Measurements from ENCODE around the gene ATG7. TPM values are rescaled to one million over a fixed set of nuclear protein-coding genes. Genes with fewer than 3 reads are reported as not detected.

Gene ATG7
- total RNA-seq, 1 donor from 2014 or later: 40.3 TPM

- TF ChIP-seq CTCF (IDR thresholded peaks at IDR 0.05; ENCODE audit: unreplicated experiment): no peak
- H3K36me3 Mint-ChIP-seq: peaks cover 8% of the 10 kb centered on the region
- H3K9me3 Mint-ChIP-seq: peaks cover 8% of the 10 kb centered on the region
- H3K27ac Mint-ChIP-seq: no peak overlapping the region
- peaks cover 46% of the 10 kb centered on the region for H3K4me1 Mint-ChIP-seq
- no peaks in the 10 kb centered on the region for H3K27me3 Mint-ChIP-seq (ENCODE audit: low read depth)
- H3K4me3 Mint-ChIP-seq: no peak overlapping the region
- no peak for DNase-seq (ENCODE audit: low spot score in 2 of 2, unreplicated experiment in 2 of 2)
Observed at GRCh38 chr3:11529281-11529680, 257.1 kb downstream of the ATG7 start.

- Mint-ChIP-seq H3K4me3 (no peak overlapping the region), H3K36me3 (peaks cover 8% of the 10 kb centered on the region), H3K4me1 (peaks cover 54% of the 10 kb centered on the region), H3K9me3 (peaks cover 8% of the 10 kb centered on the region), H3K27ac (peak overlapping the region; percentile 70), H3K27me3 (ENCODE audit: low read depth) (no peaks in the 10 kb centered on the region)
- TF ChIP-seq CTCF (IDR thresholded peaks at IDR 0.05; ENCODE audit: unreplicated experiment): no peak
- DNase-seq (ENCODE audit: low spot score in 2 of 2, unreplicated experiment in 2 of 2): peak in 1 of 2 experiments; percentile 61
Observed at GRCh38 chr3:11530153-11530721, 258.0 kb downstream of the ATG7 start.

GRCh38 chr3:11532931-11533391, 260.8 kb downstream of the ATG7 start:
- Mint-ChIP-seq H3K36me3 (peaks cover 4% of the 10 kb centered on the region), H3K4me1 (peaks cover 62% of the 10 kb centered on the region), H3K9me3 (peaks cover 3% of the 10 kb centered on the region), H3K27ac (peak overlapping the region; percentile 87), H3K27me3 (ENCODE audit: low read depth) (no peaks in the 10 kb centered on the region), H3K4me3 (no peak overlapping the region)
- DNase-seq (ENCODE audit: low spot score in 2 of 2, unreplicated experiment in 2 of 2): no peak
- TF ChIP-seq CTCF (IDR thresholded peaks at IDR 0.05; ENCODE audit: unreplicated experiment): no peak

GRCh38 chr3:11534011-11534792, 262.0 kb downstream of the ATG7 start:
- Mint-ChIP-seq H3K9me3 (no peaks in the 10 kb centered on the region), H3K27ac (peak overlapping the region; percentile 72), H3K4me1 (peaks cover 65% of the 10 kb centered on the region), H3K36me3 (no peaks in the 10 kb centered on the region), H3K4me3 (no peak overlapping the region), H3K27me3 (ENCODE audit: low read depth) (no peaks in the 10 kb centered on the region)
- no peak for TF ChIP-seq CTCF (IDR thresholded peaks at IDR 0.05; ENCODE audit: unreplicated experiment)
- DNase-seq (ENCODE audit: low spot score in 2 of 2, unreplicated experiment in 2 of 2): no peak

- DNase-seq (ENCODE audit: low spot score in 2 of 2, unreplicated experiment in 2 of 2): no peak
- H3K4me1 Mint-ChIP-seq: peaks cover 65% of the 10 kb centered on the region
- H3K4me3 Mint-ChIP-seq: no peak overlapping the region
- H3K27ac Mint-ChIP-seq: no peak overlapping the region
- H3K9me3 Mint-ChIP-seq: no peaks in the 10 kb centered on the region
- H3K36me3 Mint-ChIP-seq: no peaks in the 10 kb centered on the region
- no peaks in the 10 kb centered on the region for H3K27me3 Mint-ChIP-seq (ENCODE audit: low read depth)
- TF ChIP-seq CTCF (IDR thresholded peaks at IDR 0.05; ENCODE audit: unreplicated experiment): no peak
Observed at GRCh38 chr3:11534793-11535101, 262.6 kb downstream of the ATG7 start.
